Amniotic epithelial cell (primary cell): ENCODE data around the gene PLXDC2.

Source experiments
- DNase-seq: peaks from one replicate; pipeline ENCODE4 v3.0.0-alpha.2; 2010; ENCODE audit warnings: low read depth

PLXDC2 gene

GRCh38 chr10:19941206-19941880 is 125.1 kb downstream of the PLXDC2 start:
- no peak for DNase-seq

DNA sequence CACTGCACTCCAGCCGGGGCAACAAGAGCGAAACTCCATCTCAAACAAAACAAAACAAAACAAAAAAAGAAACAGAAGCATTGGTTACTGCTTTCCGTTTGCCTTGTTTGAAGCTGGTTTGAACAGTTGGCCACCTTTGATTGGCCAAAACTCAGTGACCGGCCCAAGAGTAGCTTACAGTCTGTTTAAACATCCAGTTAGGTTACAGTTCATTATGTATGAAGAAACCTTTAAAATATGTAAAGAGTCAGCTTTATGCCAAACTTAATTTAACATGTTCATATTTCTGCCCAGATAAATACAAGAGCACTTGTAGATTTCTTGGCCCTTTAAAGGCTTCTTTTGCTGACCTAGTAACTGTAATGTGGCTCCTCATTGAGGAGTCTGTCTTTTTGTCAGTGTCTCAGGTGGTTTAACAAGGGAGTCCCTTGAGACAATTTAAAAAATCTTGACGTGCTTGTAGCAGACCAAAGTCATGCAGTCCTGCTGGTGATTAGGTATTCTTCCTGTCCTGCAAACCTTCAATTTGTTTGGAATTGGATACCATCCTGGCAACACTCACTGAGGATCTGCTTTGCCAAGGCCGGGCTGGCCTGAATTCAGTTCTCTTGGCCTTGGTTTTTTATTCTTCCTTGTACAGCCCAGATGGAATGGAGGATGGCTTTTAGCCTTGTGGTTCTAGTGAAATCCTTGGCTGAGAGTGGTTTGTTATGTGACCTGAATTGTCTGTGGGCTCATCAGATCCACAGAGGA is 128.9 kb downstream of the PLXDC2 start:
- DNase-seq: no peak

DNA sequence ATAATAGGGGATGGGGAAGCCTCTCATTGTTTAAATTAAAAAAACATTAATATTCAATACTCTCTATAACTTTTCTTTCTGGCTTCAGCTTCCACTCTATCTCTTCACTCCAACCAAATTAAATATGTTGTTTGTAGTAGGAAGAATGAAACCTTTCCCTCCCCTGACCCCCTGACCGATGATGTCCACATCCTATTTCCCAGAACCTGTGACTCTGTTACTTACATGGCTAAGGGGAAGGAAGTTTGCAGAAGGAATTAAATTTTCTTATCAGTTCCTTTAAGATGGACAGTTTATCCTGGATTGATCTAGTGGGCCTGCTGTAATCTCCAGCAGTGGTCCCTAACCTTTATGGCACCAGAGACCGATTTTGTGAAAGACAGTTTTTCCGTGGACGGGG is 130.0 kb downstream of the PLXDC2 start:
- no peak for DNase-seq

DNA sequence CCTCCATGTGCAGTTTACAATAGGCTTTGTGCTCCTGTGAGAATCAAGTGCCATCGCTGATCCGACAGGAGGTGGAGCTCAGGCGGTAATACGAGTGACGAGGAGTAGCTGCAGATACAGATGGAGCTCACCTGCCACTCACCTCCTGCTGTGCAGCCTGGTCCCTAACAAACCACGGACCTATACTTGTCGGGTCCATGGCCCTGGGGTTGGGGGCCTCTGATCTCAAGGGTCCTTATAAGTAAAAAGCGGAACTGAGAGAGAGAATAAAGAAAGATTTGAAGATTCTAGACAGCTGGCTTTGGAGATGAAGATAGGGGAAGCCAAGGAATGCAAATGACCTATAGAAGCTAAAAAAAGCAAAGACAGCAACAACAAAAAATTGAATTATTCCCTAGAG is 130.6 kb downstream of the PLXDC2 start:
- DNase-seq: no peak

DNA sequence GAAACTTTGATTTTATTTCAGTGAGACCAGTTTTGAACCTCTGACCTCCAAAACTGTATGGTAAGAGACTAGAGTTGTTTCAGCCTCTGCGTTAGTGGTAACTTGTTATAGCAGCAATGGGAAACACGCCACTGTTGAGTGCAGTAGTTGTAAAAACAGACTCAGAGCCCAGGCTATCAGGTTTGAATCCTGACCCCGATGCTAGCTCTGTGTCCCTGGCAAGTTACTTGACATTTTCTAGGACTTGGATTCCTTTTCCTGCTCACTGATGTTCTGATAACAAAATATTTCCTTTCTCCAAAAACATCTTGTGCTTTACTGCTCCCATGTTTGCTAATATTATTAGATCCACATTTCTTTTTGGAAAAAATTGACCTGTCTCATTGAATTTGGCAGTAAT is 131.0 kb downstream of the PLXDC2 start:
- DNase-seq: no peak

DNA sequence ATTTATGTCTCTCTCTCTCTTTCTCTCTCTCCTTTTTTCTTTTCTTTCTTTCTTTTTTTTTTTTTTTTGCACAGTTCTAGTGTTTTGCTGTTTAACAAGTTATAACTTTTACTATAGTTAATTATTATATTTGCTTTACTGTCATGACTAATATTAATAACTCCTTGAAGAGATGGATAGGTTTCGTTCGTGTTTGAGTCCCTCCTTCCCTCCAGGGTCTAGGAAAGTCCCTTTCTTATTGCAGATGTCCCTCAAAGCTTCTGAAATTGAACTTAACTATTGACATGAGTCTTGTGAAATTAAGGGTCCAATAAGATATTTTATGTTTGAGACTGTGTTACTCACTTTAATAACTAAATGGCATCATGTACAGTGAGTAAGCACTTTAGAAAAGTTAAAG is 131.4 kb downstream of the PLXDC2 start:
- no peak for DNase-seq

GRCh38 chr10:19952224-19953010 is 136.2 kb downstream of the PLXDC2 start:
- no peak for DNase-seq

GRCh38 chr10:19954601-19955000 is 138.4 kb downstream of the PLXDC2 start:
- no peak for DNase-seq

- DNase-seq: no peak
Measured at GRCh38 chr10:19956516-19957032, 140.3 kb downstream of the PLXDC2 start.

- DNase-seq: no peak
Measured at GRCh38 chr10:19958787-19959186, 142.6 kb downstream of the PLXDC2 start.

DNA sequence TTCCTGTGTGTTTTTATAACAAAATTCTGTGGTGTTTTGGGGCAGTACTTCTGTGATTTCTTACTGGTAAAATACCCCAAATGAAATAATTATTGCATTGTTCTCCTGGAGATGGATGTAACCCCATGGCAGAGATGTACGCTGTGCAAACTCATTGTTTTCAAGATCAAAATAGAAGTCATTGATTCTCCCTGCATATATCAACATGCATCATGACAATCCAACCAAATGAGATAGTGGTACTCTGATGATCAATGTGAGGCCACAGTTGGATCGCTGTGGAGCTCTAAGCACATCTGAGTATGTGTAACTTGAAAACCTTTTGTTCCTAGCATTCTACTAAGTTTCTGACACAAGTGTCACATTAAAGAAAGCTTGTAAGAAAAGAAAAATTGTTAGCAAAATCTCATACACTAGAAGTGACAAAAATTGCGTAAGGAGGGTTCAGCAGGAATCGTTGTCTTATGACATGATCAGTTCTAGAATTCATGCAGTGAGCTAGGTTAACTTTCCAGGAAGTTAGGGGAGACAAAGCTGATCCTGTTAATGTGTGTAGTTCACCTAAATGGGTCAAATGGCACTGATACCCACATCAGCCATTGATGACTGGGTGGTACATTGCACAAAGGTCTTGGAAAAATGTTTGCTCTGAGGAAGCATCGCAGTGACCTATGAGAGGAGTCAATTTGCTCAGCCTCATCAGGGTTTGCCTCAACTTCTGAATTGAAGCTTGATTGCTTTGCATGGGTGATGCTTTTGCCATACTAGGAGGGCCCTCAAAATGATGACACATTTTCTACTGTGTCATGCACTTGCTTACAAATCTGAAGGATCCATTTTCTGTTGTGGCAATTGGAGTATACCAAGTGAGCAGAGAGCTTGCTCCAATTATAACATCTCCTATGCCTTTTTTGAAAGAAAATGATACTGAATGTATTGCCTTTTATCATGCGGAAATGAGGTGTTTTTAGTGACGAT is 145.1 kb downstream of the PLXDC2 start:
- no peak for DNase-seq

- DNase-seq: no peak
Measured at GRCh38 chr10:19964625-19965024, 148.4 kb downstream of the PLXDC2 start.

GRCh38 chr10:19966751-19967150 is 150.5 kb downstream of the PLXDC2 start:
- DNase-seq: peak; percentile 39

GRCh38 chr10:19967981-19968380 is 151.7 kb downstream of the PLXDC2 start:
- no peak for DNase-seq

- no peak for DNase-seq
Measured at GRCh38 chr10:19968745-19969144, 152.5 kb downstream of the PLXDC2 start.

DNA sequence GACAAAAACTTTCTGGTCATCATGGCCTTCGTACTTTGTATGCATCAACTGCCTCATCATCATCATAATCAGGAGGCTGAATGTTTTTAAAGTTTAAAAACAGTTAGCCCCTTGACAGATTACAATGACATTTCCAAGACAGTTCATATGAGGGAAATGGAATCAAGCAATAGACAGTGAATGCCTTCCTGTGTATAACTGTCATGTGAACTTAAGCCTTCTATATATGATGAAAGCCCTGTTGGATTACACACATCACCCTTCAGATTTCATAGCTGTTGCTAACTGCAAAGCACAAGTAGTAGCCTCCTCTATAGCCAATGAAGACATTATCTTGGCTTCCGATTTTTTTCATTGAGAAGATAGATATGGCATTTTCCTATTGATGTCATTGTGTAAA is 154.0 kb downstream of the PLXDC2 start:
- DNase-seq: peak; percentile 32

DNA sequence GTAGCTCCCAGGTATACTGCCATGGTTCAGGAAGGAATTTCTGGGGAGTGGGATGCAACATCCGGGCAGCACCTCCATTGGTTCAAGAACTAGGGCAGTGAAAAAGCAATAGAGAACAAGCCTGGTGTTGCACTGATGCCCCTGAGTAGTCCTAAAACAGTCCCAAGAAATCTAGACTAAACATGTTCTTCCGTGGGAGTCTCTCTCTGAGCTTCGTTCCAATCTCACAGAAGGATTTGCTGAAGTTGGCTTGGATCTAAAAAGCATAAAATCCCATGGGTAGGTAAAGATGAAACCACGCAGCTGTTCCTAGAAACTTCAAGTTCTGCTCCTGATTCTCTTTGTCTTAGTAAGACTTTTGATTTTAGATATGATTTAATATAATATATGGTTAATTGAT is 154.5 kb downstream of the PLXDC2 start:
- DNase-seq: peak; percentile 35

GRCh38 chr10:19971343-19972052 is 155.3 kb downstream of the PLXDC2 start:
- peak; percentile 62 for DNase-seq

DNA sequence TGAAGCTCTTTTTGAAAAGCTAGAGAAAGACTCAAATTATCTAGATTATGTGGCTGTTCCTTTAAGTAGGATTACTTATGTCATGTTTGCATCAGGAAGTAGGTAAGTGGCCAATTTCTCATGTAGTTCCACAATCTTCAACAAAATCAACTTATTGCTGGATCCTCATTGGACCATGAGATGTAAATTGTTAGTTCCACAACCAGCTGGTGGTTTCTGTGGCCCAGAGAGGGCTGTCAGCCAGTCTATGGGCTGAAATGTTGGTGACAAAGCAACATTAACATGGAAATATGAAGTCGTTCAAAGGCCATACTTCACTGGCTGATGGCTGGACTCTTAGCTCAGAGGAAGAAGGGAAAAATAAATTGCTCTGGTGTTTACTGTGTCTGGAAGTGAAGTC is 157.9 kb downstream of the PLXDC2 start:
- no peak for DNase-seq

- DNase-seq: no peak
Measured at GRCh38 chr10:19974554-19974953, 158.3 kb downstream of the PLXDC2 start.

- peak; percentile 95 for DNase-seq
Measured at GRCh38 chr10:19977097-19977521, 160.9 kb downstream of the PLXDC2 start.
